ENCODE results near the gene MTMR6.

Gene MTMR6

DNA sequence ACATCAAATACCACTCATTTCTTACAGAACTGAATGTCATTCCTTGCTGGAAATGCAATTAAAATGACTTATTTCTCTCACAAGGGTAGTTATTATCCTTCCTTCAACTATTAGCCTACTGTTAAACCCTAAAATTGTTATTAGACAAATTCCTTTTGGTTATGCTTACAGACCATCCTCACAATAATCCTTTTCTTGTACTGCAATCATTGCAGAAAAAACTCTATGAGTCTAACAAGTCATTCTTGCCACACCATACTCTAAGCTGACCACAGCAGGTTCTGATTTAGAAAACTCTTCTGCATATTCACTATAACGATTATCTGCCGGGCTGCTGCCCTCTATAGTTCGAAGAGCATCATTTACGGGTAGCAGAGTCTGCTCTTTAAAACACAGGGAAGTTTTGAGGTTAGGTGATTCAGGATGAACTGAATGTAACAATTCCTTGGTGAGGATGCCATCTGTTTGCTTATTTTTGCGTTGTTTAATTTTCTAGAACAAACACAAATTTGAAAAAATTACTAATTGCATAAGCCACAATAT, 38.2 kb downstream of the MTMR6 start:
- TF ChIP-seq, protein P1, sequence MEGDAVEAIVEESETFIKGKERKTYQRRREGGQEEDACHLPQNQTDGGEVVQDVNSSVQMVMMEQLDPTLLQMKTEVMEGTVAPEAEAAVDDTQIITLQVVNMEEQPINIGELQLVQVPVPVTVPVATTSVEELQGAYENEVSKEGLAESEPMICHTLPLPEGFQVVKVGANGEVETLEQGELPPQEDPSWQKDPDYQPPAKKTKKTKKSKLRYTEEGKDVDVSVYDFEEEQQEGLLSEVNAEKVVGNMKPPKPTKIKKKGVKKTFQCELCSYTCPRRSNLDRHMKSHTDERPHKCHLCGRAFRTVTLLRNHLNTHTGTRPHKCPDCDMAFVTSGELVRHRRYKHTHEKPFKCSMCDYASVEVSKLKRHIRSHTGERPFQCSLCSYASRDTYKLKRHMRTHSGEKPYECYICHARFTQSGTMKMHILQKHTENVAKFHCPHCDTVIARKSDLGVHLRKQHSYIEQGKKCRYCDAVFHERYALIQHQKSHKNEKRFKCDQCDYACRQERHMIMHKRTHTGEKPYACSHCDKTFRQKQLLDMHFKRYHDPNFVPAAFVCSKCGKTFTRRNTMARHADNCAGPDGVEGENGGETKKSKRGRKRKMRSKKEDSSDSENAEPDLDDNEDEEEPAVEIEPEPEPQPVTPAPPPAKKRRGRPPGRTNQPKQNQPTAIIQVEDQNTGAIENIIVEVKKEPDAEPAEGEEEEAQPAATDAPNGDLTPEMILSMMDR (IDR thresholded peaks at IDR 0.05; ENCODE audit: poor library complexity, severe bottlenecking): peak; percentile 32
- H3K27me3 ChIP-seq (ENCODE audit: insufficient read depth, poor library complexity, severe bottlenecking): no peaks in the 10 kb centered on the region
- no peak overlapping the region for H3K4me3 ChIP-seq (ENCODE audit: severe bottlenecking)
- no peaks in the 10 kb centered on the region for H3K4me1 ChIP-seq (ENCODE audit: insufficient read depth, poor library complexity, severe bottlenecking)
- no peak; the same call in 2 of the 3 replicates for ATAC-seq (ENCODE audit: low read depth)
- H3K9me3 ChIP-seq (ENCODE audit: severe bottlenecking): no peaks in the 10 kb centered on the region
- DNase-seq (ENCODE audit: low spot score): no peak
- H3K36me3 ChIP-seq (ENCODE audit: low read depth): peaks cover 66% of the 10 kb centered on the region
- H3K27ac ChIP-seq (ENCODE audit: poor library complexity, severe bottlenecking): no peak overlapping the region

- H3K9me3 ChIP-seq (ENCODE audit: severe bottlenecking): no peaks in the 10 kb centered on the region
- ATAC-seq (ENCODE audit: low read depth) (no peak), DNase-seq (ENCODE audit: low spot score) (no peak)
- H3K27me3 ChIP-seq (ENCODE audit: insufficient read depth, poor library complexity, severe bottlenecking): no peaks in the 10 kb centered on the region
- H3K27ac ChIP-seq (ENCODE audit: poor library complexity, severe bottlenecking): no peak overlapping the region
- H3K4me1 ChIP-seq (ENCODE audit: insufficient read depth, poor library complexity, severe bottlenecking): no peaks in the 10 kb centered on the region
- TF ChIP-seq, protein P1 (IDR thresholded peaks at IDR 0.05; ENCODE audit: poor library complexity, severe bottlenecking): no peak
- H3K36me3 ChIP-seq (ENCODE audit: low read depth): peaks cover 56% of the 10 kb centered on the region
- no peak overlapping the region for H3K4me3 ChIP-seq (ENCODE audit: severe bottlenecking)
Observed at GRCh38 chr13:25248071-25248470, 39.2 kb downstream of the MTMR6 start.

- H3K36me3 ChIP-seq (ENCODE audit: low read depth): peaks cover 49% of the 10 kb centered on the region
- H3K27ac ChIP-seq (ENCODE audit: poor library complexity, severe bottlenecking): no peak overlapping the region
- H3K9me3 ChIP-seq (ENCODE audit: severe bottlenecking): no peaks in the 10 kb centered on the region
Observed at GRCh38 chr13:25247360-25247759, 39.9 kb downstream of the MTMR6 start.

GRCh38 chr13:25244123-25244522, 43.2 kb downstream of the MTMR6 start:
- H3K27me3 ChIP-seq (ENCODE audit: insufficient read depth, poor library complexity, severe bottlenecking): no peaks in the 10 kb centered on the region
- H3K4me1 ChIP-seq (ENCODE audit: insufficient read depth, poor library complexity, severe bottlenecking): no peaks in the 10 kb centered on the region
- ATAC-seq (ENCODE audit: low read depth) (no peak), DNase-seq (ENCODE audit: low spot score) (no peak)
- TF ChIP-seq, protein P1 (IDR thresholded peaks at IDR 0.05; ENCODE audit: poor library complexity, severe bottlenecking): no peak
- no peak overlapping the region for H3K4me3 ChIP-seq (ENCODE audit: severe bottlenecking)
- H3K36me3 ChIP-seq (ENCODE audit: low read depth): peaks cover 19% of the 10 kb centered on the region
- H3K27ac ChIP-seq (ENCODE audit: poor library complexity, severe bottlenecking): no peak overlapping the region
- no peaks in the 10 kb centered on the region for H3K9me3 ChIP-seq (ENCODE audit: severe bottlenecking)

More at GRCh38 chr13:25247360-25247759, 39.9 kb downstream of the MTMR6 start:
- no peak overlapping the region for H3K4me3 ChIP-seq (ENCODE audit: severe bottlenecking)
- no peaks in the 10 kb centered on the region for H3K27me3 ChIP-seq (ENCODE audit: insufficient read depth, poor library complexity, severe bottlenecking)
- ATAC-seq (ENCODE audit: low read depth) (no peak), DNase-seq (ENCODE audit: low spot score) (no peak)
- H3K4me1 ChIP-seq (ENCODE audit: insufficient read depth, poor library complexity, severe bottlenecking): no peaks in the 10 kb centered on the region
- TF ChIP-seq, protein P1 (IDR thresholded peaks at IDR 0.05; ENCODE audit: poor library complexity, severe bottlenecking): no peak

GRCh38 chr13:25242956-25243355, 44.3 kb downstream of the MTMR6 start:
- ATAC-seq (ENCODE audit: low read depth) (no peak), DNase-seq (ENCODE audit: low spot score) (no peak)
- peaks cover 8% of the 10 kb centered on the region; the same call in 1 of the 2 replicates for H3K36me3 ChIP-seq (ENCODE audit: low read depth)
- H3K9me3 ChIP-seq (ENCODE audit: severe bottlenecking): no peaks in the 10 kb centered on the region
- no peak overlapping the region for H3K27ac ChIP-seq (ENCODE audit: poor library complexity, severe bottlenecking)
- no peaks in the 10 kb centered on the region for H3K4me1 ChIP-seq (ENCODE audit: insufficient read depth, poor library complexity, severe bottlenecking)
- TF ChIP-seq, protein P1 (IDR thresholded peaks at IDR 0.05; ENCODE audit: poor library complexity, severe bottlenecking): no peak
- H3K27me3 ChIP-seq (ENCODE audit: insufficient read depth, poor library complexity, severe bottlenecking): no peaks in the 10 kb centered on the region
- no peak overlapping the region for H3K4me3 ChIP-seq (ENCODE audit: severe bottlenecking)
